Gastroesophageal sphincter (tissue), 4 donors: ENCODE measurements around the gene ARHGAP24. TPM values are rescaled to one million over a fixed set of nuclear protein-coding genes. Genes with fewer than 3 reads are reported as not detected.

Source experiments
- ATAC-seq: fragments of 150-250 bp; one replicate; pipeline ENCODE4 v1.9.1; 2016; ENCODE audit warnings: mild to moderate bottlenecking, moderate library complexity
- H3K27ac ChIP-seq, 4 donors: fragments of 200-600 bp; sonication (generic) in 3 of 4; 1 replicate in 3 of 4; 2 replicates in 1 of 4; pipeline ENCODE4 v1.5.1; 2016 to 2019
- H3K27me3 ChIP-seq: fragments of 200-600 bp; sonication (generic); one replicate; pipeline ENCODE4 v1.5.1; 2019
- H3K36me3 ChIP-seq, 2 donors: fragments of 200-600 bp; sonication (generic); one replicate each; pipeline ENCODE4 v1.5.1; 2019; ENCODE audit warnings: control low read depth in 1 of 2
- H3K4me1 ChIP-seq, 3 donors: fragments of 200-600 bp; sonication (generic); 1 replicate in 2 of 3; 2 replicates in 1 of 3; pipeline ENCODE4 v1.5.1; 2016 to 2019; ENCODE audit warnings: control low read depth in 2 of 3
- H3K4me3 ChIP-seq, 2 donors: fragments of 200-600 bp; sonication (generic); one replicate each; pipeline ENCODE4 v1.5.1; 2019; ENCODE audit warnings: mild to moderate bottlenecking in 1 of 2, moderate library complexity in 1 of 2
- H3K9me3 ChIP-seq, 3 donors: fragments of 200-600 bp; sonication (generic); one replicate each; pipeline ENCODE4 v1.5.1; 2017 to 2019; ENCODE audit warnings: control low read depth in 2 of 3
- EP300 ChIP-seq: sonication (generic); formaldehyde crosslinking; IDR thresholded peaks from one replicate; pipeline ENCODE4 v1.6.1; 2017; ENCODE audit warnings: antibody characterized with exemption, mild to moderate bottlenecking
- POLR2A ChIP-seq, 2 donors: fragments of 450-650 bp; IDR thresholded peaks; one replicate each; pipeline ENCODE4 v1.6.1; 2017; ENCODE audit warnings: antibody characterized with exemption in 2 of 2, mild to moderate bottlenecking in 2 of 2, moderate library complexity in 1 of 2
- POLR2AphosphoS5 ChIP-seq: sonication (generic); formaldehyde crosslinking; IDR thresholded peaks from one replicate; pipeline ENCODE4 v1.6.1; 2017; ENCODE audit warnings: antibody characterized with exemption
- WGBS, 2 donors: methylation state at CpG; one replicate each; pipeline ENCODE4 v1.1.5; 2018; ENCODE audit warnings: low coverage in 1 of 2; 5-methylcytosine and 5-hydroxymethylcytosine counted together
- total RNA-seq, 4 donors: library from RNA; depleted of rRNA; stranded (reverse); fragments of >200 nt; gene quantifications; one replicate each; pipeline ENCODE4 v1.1.0, GENCODE V29; 2016
- TF ChIP-seq, protein P1 (sequence below), 4 experiments: fragments of 200-600 bp in 2 of 4; fragments of 450-650 bp in 2 of 4; sonication (generic) in 1 of 4; IDR thresholded peaks; one replicate each; pipeline ENCODE4 v1.5.1; 2017 to 2019; ENCODE audit warnings: antibody characterized with exemption in 4 of 4, mild to moderate bottlenecking in 2 of 4, moderate library complexity in 2 of 4

Gene ARHGAP24
- total RNA-seq, 4 donors from 2014 or later, result 24.4 to 38.6 (median 34.3) TPM

- no peaks in the 10 kb centered on the region for H3K27me3 ChIP-seq
- ATAC-seq, result no peak
- no peaks in the 10 kb centered on the region for H3K9me3 ChIP-seq
- H3K36me3 ChIP-seq, result no peaks in the 10 kb centered on the region
- no peak overlapping the region for H3K27ac ChIP-seq
- 77 to 83% methylated on average over 5 of the region's 5 CpGs for WGBS, 2 donors
- TF ChIP-seq POLR2AphosphoS5 (no peak), EP300 (no peak), POLR2A (IDR thresholded peaks at IDR 0.05) (no peak)
- TF ChIP-seq, protein P1, sequence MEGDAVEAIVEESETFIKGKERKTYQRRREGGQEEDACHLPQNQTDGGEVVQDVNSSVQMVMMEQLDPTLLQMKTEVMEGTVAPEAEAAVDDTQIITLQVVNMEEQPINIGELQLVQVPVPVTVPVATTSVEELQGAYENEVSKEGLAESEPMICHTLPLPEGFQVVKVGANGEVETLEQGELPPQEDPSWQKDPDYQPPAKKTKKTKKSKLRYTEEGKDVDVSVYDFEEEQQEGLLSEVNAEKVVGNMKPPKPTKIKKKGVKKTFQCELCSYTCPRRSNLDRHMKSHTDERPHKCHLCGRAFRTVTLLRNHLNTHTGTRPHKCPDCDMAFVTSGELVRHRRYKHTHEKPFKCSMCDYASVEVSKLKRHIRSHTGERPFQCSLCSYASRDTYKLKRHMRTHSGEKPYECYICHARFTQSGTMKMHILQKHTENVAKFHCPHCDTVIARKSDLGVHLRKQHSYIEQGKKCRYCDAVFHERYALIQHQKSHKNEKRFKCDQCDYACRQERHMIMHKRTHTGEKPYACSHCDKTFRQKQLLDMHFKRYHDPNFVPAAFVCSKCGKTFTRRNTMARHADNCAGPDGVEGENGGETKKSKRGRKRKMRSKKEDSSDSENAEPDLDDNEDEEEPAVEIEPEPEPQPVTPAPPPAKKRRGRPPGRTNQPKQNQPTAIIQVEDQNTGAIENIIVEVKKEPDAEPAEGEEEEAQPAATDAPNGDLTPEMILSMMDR (IDR thresholded peaks at IDR 0.05), result no peak
- H3K4me1 ChIP-seq, result no peaks in the 10 kb centered on the region
- H3K4me3 ChIP-seq, result no peak overlapping the region
Observed at GRCh38 chr4:85520765-85521749, 46.1 kb downstream of the ARHGAP24 start.

- H3K27me3 ChIP-seq, result no peaks in the 10 kb centered on the region
- no peak for TF ChIP-seq EP300
- TF ChIP-seq POLR2A (IDR thresholded peaks at IDR 0.05), result no peak
- TF ChIP-seq, protein P1 (IDR thresholded peaks at IDR 0.05), result no peak
- TF ChIP-seq POLR2AphosphoS5, result no peak
- no peaks in the 10 kb centered on the region for H3K4me1 ChIP-seq
- H3K9me3 ChIP-seq, result no peaks in the 10 kb centered on the region
- H3K36me3 ChIP-seq, result no peaks in the 10 kb centered on the region
- no peak overlapping the region for H3K4me3 ChIP-seq
- ATAC-seq, result no peak
- no peak overlapping the region for H3K27ac ChIP-seq
Observed at GRCh38 chr4:85522277-85522676, 47.3 kb downstream of the ARHGAP24 start.

DNA sequence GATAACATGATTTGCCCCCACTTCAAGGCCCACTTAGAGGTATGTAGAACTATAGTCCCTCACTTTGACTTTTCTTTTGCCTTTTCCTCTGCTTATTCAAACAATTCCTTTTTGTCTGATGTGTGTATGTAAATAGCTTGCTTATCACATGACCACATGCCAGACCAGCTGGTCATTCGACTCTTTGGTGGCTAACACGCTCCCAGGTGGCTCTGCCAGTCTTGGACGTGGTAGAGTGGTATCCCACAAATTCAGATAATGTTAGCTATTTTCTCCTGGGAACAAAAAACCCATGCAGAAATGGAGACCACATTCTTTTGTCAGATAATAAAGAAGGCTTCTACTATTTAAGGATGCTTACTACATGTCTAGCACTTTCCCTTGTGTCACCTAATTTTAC is 47.9 kb downstream of the ARHGAP24 start:
- TF ChIP-seq, protein P1 (IDR thresholded peaks at IDR 0.05), result no peak
- TF ChIP-seq POLR2A (IDR thresholded peaks at IDR 0.05) (no peak), POLR2AphosphoS5 (no peak), EP300 (no peak)
- no peak overlapping the region for H3K27ac ChIP-seq
- no peaks in the 10 kb centered on the region for H3K9me3 ChIP-seq
- no peaks in the 10 kb centered on the region for H3K36me3 ChIP-seq
- H3K27me3 ChIP-seq, result no peaks in the 10 kb centered on the region
- 73 to 74% methylated on average over 3 of the region's 3 CpGs for WGBS, 2 donors
- H3K4me3 ChIP-seq, result no peak overlapping the region
- H3K4me1 ChIP-seq, result no peaks in the 10 kb centered on the region
- ATAC-seq, result no peak

- Histone ChIP-seq H3K27me3 (no peaks in the 10 kb centered on the region), H3K27ac (no peak overlapping the region), H3K4me1 (no peaks in the 10 kb centered on the region), H3K9me3 (no peaks in the 10 kb centered on the region), H3K36me3 (no peaks in the 10 kb centered on the region), H3K4me3 (no peak overlapping the region)
- no peak for ATAC-seq
- WGBS, 2 donors, result 14 to 47% methylated on average over 2 of the region's 2 CpGs
- TF ChIP-seq POLR2A (IDR thresholded peaks at IDR 0.05), result no peak
- TF ChIP-seq POLR2AphosphoS5, result no peak
- TF ChIP-seq EP300, result no peak
- TF ChIP-seq, protein P1 (IDR thresholded peaks at IDR 0.05), result no peak
Observed at GRCh38 chr4:85527815-85528214, 52.9 kb downstream of the ARHGAP24 start.
